Keratinocyte (primary cell): ENCODE data around the gene RAB27B.

Experiments used
- EZH2 ChIP-seq: IDR thresholded peaks from one replicate; pipeline ENCODE4 v1.6.1; 2012; ENCODE audit warnings: inconsistent platforms, mild to moderate bottlenecking, low read length, moderate library complexity
- TF ChIP-seq, protein P1 (sequence below), 3 experiments: IDR thresholded peaks in 1 of 3; conservative IDR thresholded peaks in 1 of 3; optimal IDR thresholded peaks in 1 of 3; 2 replicates in 2 of 3; 3 replicates in 1 of 3; pipeline versions ENCODE3 to v1.5.1; 2011; ENCODE audit warnings: low read length in 3 of 3, mild to moderate bottlenecking in 3 of 3, moderate library complexity in 2 of 3, control low read depth in 1 of 3, inconsistent platforms in 1 of 3; ENCODE audit not compliant: insufficient read depth in 2 of 3; ENCODE audit errors: extremely low read depth in 1 of 3

GRCh38 chr18:54790109-54790508 is 38.2 kb upstream of the RAB27B start:
- TF ChIP-seq, protein P1, sequence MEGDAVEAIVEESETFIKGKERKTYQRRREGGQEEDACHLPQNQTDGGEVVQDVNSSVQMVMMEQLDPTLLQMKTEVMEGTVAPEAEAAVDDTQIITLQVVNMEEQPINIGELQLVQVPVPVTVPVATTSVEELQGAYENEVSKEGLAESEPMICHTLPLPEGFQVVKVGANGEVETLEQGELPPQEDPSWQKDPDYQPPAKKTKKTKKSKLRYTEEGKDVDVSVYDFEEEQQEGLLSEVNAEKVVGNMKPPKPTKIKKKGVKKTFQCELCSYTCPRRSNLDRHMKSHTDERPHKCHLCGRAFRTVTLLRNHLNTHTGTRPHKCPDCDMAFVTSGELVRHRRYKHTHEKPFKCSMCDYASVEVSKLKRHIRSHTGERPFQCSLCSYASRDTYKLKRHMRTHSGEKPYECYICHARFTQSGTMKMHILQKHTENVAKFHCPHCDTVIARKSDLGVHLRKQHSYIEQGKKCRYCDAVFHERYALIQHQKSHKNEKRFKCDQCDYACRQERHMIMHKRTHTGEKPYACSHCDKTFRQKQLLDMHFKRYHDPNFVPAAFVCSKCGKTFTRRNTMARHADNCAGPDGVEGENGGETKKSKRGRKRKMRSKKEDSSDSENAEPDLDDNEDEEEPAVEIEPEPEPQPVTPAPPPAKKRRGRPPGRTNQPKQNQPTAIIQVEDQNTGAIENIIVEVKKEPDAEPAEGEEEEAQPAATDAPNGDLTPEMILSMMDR (optimal IDR thresholded peaks at IDR 0.05 in 1 of 3, IDR thresholded peaks at IDR 0.05 in 1 of 3, conservative IDR thresholded peaks at IDR 0.05 in 1 of 3; ENCODE audit: extremely low read depth in 1 of 3, insufficient read depth in 2 of 3, low read length in 3 of 3): no peak
- no peak for TF ChIP-seq EZH2
